Germinal center (tissue), 1 donor: ENCODE measurements around the gene LAMA3.

Source experiments
- DNase-seq: peaks from one replicate; pipeline ENCODE4 v3.0.0; 2012; ENCODE audit warnings: mixed read lengths, low spot score

Gene LAMA3

GRCh38 chr18:23850215-23850614 is 161.0 kb downstream of the LAMA3 start:
- DNase-seq, result no peak

- DNase-seq, result no peak
Measured at GRCh38 chr18:23851470-23852002, 162.3 kb downstream of the LAMA3 start.

- no peak for DNase-seq
Measured at GRCh38 chr18:23852236-23853045, 163.2 kb downstream of the LAMA3 start.

DNA sequence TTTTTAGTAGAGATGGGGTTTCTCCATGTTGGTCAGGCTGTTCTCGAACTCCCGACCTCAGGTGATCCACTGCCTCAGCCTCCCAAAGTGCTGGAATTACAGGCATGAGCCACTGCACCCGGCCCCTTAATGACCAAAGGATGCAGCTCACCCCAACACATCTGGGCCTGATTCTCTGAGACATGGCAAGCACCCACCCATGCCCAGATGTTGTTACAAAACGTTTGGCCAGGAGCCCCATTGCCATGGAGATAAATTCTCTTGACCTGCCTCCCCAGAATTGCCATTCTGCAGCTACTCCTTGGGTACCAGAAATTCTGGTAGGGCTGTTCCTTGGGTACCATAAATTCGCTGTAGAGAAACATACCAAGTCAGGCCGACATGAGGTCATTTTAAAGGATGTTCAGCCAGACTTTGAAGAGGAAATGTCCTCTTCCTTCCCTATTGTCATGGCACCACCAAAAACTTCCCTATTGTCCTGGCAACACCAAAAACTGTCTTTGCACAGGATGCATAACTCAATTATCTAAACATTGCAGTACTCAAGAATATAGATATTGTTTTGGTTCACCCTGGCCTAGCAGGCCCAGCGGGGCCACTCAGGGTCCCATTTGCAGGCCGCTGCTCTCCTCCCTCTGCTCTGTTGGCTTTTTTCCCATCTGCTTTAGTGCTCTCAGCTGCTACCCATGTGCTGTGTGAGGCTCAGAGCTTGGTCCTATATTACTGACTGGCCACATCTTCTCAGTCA is 164.4 kb downstream of the LAMA3 start:
- DNase-seq, result no peak

DNA sequence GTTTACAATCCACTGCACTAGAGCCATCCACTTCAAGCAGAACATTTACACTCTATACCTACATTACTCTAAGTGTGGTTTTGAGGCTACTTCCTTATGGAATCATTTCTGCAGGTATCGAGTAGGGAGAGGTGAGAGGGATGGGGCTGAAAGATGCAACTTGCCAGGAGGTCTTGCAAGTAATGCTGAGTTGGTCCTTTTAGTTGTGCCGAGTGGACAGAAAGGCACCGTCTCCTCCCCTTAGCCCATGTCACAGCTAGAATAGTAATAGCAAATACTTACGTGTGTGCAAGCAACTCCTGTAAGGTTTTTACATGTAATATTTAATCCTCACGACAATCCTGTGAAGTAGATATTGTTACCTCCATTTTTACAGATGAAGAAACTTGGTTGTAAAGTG is 166.5 kb downstream of the LAMA3 start:
- DNase-seq, result no peak

- DNase-seq, result no peak
Measured at GRCh38 chr18:23856466-23857163, 167.4 kb downstream of the LAMA3 start.

DNA sequence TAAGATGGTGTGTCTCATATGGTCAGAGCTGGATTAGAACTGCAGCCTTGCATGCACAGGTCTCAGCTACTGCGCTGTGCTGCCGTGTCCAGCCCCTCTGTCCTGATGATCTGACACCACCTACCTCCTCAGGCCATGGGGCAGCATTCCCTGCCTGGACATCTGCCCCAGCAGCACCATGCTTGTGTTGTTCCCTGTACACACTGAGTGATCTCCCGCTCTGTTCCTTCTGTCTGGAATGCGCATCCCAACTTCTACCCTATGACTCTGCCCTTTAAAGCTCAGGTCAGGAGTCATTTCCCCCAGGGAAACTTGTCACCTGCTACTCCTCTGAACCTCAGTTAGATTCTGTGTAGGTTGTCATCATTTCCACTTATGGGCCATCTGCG is 167.9 kb downstream of the LAMA3 start:
- DNase-seq, result no peak

GRCh38 chr18:23857756-23858155 is 168.5 kb downstream of the LAMA3 start:
- DNase-seq, result no peak

- no peak for DNase-seq
Measured at GRCh38 chr18:23859466-23860336, 170.4 kb downstream of the LAMA3 start.

DNA sequence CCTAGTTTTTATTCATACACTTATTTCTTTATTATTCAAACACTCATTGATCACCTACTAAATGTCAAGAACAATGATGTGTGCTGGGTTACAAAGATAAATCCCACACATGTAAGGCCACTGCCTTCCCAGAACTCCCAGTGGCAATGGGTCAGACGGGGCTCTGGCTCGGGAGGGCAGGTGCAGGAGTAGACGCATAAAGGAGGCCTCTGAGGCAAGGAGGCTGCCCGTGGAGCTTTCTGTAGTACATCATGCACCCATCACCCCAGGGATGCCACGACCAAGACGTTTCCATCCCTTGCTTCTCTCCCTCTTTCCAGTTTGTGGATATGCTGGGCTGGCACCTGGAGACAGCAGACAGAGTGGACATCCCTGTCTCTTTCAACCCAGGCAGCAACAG is 172.1 kb downstream of the LAMA3 start:
- DNase-seq, result no peak

DNA sequence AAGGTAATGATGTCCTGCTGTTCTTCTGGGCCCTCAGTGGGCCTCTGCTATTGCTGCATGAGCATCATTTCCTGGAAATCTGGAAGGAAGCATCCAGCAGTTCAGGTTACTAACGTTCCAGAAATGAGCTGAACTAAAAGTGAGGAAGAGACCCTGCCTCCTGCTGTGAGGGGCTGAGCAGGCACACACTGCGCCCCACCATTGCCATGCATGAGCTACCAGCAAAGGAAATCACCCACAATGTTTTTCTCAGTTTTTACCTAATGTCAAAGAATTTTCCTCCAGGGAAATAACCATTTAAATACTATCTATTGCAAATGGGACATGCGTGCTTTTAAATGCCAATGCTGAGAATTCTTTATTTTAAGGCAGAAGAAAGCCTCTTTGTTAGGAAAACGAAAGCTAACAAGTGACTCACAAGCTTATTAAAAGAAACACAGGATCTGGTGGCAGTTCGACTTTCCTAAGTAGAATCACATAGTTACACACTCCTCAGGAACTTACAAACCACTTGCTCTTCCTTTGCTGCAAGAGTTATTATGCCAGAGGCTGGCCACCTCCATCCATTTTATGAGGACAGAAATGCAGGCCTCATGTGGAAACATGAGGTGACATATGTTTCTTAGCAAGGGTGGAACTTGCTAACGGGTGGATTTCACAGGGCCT is 172.7 kb downstream of the LAMA3 start:
- DNase-seq, result no peak

- DNase-seq, result peak; percentile 28
Measured at GRCh38 chr18:23864624-23865023, 175.4 kb downstream of the LAMA3 start.

DNA sequence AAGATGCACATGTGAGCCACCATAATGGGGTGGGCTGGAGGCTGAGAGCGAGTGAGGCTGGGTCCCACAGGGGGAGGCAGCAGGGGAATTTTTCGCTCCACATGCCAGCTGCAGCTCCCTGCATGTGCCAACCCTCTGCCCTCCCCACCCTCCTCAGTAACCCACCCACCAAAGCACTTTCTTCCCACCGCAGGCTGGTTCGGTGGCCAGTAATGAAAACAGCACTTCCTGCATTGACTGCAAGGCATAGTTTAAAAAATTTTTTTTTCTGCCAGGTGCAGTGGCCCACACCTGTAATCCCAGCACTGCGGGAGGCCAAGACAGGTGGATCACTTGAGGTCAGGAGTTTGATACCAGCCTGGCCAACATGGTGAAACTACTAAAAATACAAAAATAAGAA is 177.8 kb downstream of the LAMA3 start:
- no peak for DNase-seq

DNA sequence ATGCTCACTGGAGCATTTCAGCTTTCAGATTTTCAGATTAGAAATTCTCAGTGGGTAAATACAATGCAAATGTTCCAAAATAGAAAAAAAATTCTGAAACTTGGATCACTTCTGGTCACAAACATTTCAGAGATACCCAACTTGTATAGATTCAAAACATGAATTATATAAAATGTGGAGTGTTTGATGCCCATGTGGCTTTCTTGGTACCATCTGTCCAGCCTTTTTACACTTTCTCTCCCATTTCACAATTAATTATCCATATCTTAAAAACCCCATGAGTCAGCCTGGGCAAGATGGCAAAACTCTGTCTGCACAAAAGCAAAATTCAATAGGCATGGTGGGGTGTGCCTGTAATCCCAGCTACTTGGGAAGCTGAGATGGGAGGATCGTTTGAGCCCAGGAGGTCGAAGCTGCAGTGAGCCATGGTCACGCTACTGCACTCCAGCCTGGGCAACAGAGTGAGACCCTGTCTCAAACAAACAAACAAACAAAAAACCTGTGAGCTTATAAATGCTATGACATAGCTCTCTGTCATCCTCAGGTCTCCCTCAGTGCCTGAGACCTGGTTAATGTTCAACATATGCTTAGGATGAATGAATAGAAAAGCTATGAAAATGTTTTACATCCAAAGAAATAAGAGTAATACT is 179.0 kb downstream of the LAMA3 start:
- DNase-seq, result no peak

- DNase-seq, result no peak
Measured at GRCh38 chr18:23870676-23871380, 181.6 kb downstream of the LAMA3 start.

- DNase-seq, result no peak
Measured at GRCh38 chr18:23871410-23871809, 182.2 kb downstream of the LAMA3 start.

DNA sequence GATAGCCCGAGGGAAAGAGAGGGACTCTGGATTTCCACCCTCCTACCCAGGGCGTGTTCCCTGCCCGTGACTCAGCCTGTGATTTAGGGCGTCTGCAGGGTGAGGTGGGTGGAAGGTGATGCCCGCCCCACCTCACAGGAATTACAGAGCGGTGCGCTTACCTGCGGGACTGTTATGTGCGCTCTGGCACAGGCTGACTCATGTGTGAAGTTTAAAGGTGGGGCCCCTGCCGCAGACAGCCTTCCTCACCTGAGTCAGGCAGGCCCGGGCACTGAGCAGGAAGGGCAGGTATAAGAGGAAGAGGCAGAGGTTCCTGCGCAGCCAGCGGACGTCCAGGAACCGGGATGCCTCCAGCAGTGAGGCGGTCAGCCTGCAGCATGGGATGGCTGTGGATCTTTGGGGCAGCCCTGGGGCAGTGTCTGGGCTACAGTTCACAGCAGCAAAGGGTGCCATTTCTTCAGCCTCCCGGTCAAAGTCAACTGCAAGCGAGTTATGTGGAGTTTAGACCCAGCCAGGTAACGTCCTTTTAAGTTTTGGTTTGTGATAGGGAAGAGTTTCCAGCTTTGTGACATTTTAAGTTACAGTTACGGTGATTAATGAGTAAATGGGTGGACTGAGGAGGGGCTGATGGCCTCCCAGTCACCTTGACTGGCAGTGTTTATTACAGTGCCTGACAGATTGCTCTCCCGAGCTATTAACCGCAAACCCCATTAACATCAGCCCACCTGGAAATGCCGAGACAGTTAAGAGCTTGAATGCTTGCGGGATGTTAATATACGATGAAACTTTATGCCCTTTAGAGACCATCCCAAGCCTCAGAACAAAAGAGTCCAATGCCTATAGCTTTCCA is 183.7 kb downstream of the LAMA3 start:
- no peak for DNase-seq

- no peak for DNase-seq
Measured at GRCh38 chr18:23875966-23876895, 187.0 kb downstream of the LAMA3 start.
